Adipocyte (in vitro differentiated cells): ENCODE results near the gene ITPKA.

Source experiments
- DNase-seq: peaks from one replicate; pipeline ENCODE4 v3.0.0-alpha.2; 2015; ENCODE audit warnings: low read depth
- H3K27me3 ChIP-seq: replicated peaks from 2 replicates; pipeline ENCODE4 v1.7.0; 2013; ENCODE audit warnings: mild to moderate bottlenecking, low read length, moderate library complexity; ENCODE audit not compliant: control insufficient read depth, insufficient read depth
- H3K36me3 ChIP-seq: 2 replicates; pipeline ENCODE4 v1.7.0; 2013; ENCODE audit warnings: low read length, mild to moderate bottlenecking, moderate library complexity; ENCODE audit not compliant: control insufficient read depth, insufficient read depth, severe bottlenecking
- H3K4me1 ChIP-seq: 2 replicates; pipeline ENCODE4 v1.7.0; 2013; ENCODE audit warnings: mild to moderate bottlenecking, low read length, moderate library complexity; ENCODE audit not compliant: control insufficient read depth, insufficient read depth
- H3K4me3 ChIP-seq: 2 replicates; pipeline ENCODE4 v1.7.0; 2013; ENCODE audit warnings: mild to moderate bottlenecking, low read length, moderate library complexity
- H3K9ac ChIP-seq: 2 replicates; pipeline ENCODE4 v1.7.0; 2013; ENCODE audit warnings: mild to moderate bottlenecking, low read length, moderate library complexity
- H3K9me3 ChIP-seq: 2 replicates; pipeline ENCODE4 v1.7.0; 2013; ENCODE audit warnings: mild to moderate bottlenecking, low read length, moderate library complexity; ENCODE audit not compliant: control insufficient read depth

Gene ITPKA

DNA sequence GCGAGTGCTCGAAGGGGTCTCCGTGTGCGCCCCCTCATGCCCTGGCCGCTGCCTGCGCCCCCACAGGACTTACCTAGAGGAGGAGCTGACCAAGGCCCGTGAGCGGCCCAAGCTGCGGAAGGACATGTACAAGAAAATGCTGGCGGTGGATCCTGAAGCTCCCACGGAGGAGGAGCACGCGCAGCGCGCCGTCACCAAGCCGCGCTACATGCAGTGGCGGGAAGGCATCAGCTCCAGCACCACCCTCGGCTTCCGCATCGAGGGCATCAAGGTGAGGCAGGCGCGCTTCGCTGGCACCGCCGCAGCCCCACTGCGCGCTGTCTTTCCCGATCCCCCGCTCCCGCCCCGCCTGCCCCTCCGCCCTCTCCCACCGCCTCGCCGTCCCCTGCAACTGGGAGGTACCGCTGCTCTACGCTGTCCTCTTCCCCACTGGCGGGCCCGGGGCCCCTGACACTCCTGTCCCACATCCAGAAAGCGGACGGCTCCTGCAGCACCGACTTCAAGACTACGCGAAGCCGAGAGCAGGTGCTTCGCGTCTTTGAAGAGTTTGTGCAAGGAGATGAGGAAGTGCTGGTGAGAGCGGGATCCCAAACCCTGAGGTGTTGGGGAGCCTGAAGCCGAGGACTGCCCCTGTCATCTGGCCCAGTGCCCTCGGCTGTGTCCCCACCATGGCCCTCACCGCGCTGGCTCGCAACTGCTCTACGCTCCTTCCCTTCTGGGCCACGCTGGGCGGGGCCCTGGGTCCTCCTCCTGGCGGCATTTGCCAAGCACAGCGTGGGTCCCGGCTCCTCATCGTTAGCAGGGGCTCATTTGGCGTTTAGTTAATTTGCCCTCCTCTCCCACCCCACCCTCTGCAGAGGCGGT is 8.5 kb downstream of the ITPKA start:
- peak; percentile 27 for DNase-seq
- no peak overlapping the region for H3K4me3 ChIP-seq

DNA sequence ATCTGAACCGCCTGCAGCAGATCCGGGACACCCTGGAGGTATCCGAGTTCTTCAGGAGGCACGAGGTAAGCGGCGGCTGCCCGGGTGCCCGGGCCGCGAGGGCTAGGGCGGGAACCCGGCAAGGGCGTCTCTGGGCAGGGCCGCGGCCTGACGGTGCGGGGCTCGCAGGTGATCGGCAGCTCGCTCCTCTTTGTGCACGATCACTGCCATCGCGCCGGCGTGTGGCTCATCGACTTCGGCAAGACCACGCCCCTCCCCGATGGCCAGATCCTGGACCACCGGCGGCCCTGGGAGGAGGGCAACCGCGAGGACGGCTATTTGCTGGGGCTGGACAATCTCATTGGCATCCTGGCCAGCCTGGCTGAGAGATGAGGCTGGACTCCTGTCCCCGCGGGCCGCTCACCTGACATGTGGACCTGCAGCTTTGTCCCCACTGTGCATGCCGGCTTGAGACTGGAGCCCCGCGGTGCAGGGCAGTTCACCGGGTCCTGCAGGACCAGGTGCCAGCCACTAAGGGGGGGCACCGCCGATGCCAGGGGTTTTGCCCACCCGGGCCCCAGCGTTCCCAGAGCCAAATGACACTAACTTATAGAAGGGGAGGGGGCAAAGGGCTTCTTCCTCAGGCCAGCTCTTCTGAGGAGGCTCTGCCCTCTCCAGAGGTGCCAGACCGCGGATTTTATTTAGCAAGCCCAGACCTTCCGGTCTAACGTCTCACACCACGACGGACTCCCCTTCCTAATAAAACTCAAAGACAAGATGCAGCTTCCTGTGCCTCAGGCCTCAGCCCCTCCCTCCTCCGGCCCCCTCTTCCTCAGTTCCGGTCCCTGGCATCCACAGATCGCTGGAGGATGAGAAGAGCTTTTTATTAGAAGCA is 9.4 kb downstream of the ITPKA start:
- Histone ChIP-seq H3K9ac (no peak overlapping the region), H3K4me1 (peaks cover 9% of the 10 kb centered on the region), H3K27me3 (peaks cover 51% of the 10 kb centered on the region), H3K4me3 (no peak overlapping the region), H3K36me3 (no peaks in the 10 kb centered on the region), H3K9me3 (no peaks in the 10 kb centered on the region)
- DNase-seq: no peak

More for the DNA sequence above, 8.5 kb downstream of the ITPKA start:
- Histone ChIP-seq H3K27me3 (peaks cover 52% of the 10 kb centered on the region), H3K36me3 (no peaks in the 10 kb centered on the region), H3K4me1 (peaks cover 9% of the 10 kb centered on the region), H3K9ac (no peak overlapping the region), H3K9me3 (no peaks in the 10 kb centered on the region)

DNA sequence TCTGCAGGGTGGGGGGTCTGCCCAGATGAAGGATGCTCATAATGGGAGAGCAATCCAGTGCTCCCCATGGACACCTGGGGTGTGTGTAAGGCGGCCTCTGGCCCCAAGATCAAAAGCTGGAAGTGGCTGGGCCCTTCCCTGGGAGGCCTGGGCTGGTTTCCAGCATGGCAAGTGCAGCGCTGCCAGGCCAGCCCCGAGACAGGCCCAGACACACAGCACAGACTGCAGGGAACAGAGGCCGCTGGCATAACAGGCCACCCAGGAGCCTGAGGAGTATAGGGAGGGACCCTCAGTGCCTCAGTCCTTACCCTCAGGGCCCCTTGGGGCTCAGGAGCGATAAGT is 10.0 kb downstream of the ITPKA start:
- Histone ChIP-seq H3K4me3 (no peak overlapping the region), H3K9me3 (no peaks in the 10 kb centered on the region), H3K27me3 (peaks cover 51% of the 10 kb centered on the region), H3K4me1 (peaks cover 9% of the 10 kb centered on the region), H3K36me3 (no peaks in the 10 kb centered on the region), H3K9ac (no peak overlapping the region)
- DNase-seq: no peak

DNA sequence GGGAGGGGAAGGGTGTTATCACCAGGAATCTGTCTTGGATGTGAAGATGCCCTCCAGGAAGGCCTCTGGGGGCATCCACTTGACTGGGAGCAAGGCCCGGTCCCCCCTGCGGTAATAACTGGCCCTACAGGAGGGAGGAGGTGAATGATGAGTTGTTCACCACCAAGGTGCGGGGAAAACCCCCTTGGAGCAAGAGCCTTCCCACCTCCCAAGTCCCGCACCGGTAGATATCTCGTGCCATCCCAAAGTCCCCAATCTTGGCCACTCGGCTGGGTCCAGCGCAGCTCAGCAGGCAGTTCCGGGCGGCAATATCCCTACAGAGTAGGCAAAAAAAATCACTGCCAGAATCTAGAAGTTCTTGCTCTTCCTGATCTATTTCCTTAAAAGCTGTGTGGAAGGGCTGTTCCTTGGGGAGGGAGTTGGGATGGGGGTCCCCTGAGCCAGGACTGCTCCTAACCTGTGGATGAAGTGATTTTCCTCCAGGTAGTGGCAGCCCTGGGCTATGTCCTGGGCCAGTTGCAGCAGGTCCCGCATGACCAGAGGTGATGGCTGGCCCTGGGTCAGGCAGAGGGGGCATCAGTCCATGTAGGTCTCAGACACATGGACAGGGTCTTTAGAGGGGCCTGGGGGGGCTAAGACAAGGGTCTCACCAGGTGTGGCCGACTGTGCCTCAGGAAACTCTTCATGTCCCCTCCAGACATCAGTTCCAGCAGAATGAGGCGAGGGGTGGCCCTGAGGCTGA is 11.2 kb downstream of the ITPKA start:
- Histone ChIP-seq H3K9ac (no peak overlapping the region), H3K4me1 (peaks cover 9% of the 10 kb centered on the region), H3K4me3 (no peak overlapping the region), H3K9me3 (no peaks in the 10 kb centered on the region), H3K36me3 (no peaks in the 10 kb centered on the region), H3K27me3 (peaks cover 45% of the 10 kb centered on the region)
- no peak for DNase-seq

DNA sequence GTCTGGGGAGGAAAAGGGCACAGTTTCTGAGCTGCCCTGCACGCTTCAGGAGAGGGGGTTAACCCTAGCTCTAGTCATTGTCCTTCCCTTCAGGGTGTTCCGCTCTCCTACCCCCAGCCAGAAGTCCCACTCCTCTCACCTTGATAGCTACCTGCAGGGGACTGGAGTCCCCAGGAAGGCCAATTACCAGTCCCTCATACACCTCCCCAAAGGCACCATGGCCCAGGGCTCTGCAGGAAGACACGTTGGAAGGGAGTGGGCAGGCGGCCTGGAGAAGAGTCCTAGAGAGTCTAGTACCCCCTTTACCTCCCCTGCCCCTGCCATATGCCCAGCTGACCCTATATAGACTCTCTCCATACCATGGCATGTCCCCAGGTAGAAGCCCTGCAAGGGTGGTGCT is 12.1 kb downstream of the ITPKA start:
- H3K36me3 ChIP-seq: no peaks in the 10 kb centered on the region
- H3K4me3 ChIP-seq: no peak overlapping the region
- peaks cover 9% of the 10 kb centered on the region for H3K4me1 ChIP-seq
- H3K27me3 ChIP-seq: peaks cover 41% of the 10 kb centered on the region
- no peak overlapping the region for H3K9ac ChIP-seq
- H3K9me3 ChIP-seq: no peaks in the 10 kb centered on the region
- no peak for DNase-seq

DNA sequence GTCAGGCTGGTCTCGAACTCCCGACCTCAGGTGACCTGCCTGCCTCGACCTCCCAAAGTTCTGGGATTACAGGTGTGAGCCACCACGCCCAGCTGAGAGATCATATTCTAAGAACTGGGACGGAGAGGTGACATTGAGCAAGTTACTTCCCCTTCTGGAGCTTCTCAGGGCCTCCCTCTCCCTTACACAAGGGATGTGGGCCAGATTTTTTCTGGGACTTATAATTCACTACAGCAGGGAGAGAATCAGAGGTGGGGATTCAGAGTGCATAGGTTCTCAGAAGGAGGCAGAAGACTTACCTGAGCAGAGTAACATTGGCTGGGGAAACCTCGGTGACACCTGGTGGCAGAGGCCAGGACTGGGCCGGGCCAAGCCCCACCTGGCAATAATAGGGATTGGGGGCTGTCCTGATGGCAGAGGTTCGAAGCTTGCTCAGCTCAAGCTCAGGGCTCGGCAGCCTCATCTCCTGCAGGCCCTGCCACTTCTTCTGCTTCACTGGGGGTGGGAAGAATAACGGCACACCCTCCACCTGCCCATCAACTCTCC is 13.2 kb downstream of the ITPKA start:
- Histone ChIP-seq H3K36me3 (no peaks in the 10 kb centered on the region), H3K27me3 (peaks cover 37% of the 10 kb centered on the region), H3K9me3 (no peaks in the 10 kb centered on the region), H3K4me1 (peaks cover 6% of the 10 kb centered on the region), H3K9ac (no peak overlapping the region), H3K4me3 (no peak overlapping the region)
- DNase-seq: no peak

DNA sequence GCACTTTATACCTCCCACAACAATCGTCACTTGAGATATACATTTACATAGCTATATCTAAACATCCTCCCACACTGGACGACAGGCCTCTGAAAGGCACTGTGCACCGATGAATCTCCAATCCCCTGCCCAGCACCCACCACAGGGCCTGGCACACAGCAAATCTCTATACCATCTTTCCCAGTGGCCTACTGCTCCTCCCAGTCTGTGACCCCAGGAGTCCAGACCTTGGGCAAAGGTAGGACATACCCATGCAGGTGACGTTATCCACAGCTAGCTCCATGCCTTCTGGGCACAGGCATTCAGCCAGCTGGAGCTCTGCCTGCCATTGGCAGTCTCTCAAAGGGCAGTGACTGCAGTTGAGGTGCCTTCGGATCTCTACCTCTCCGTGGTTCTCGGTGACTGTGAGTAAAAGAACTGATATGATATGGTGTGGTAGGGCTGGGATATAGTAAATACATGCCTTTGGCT is 14.2 kb downstream of the ITPKA start:
- peaks cover 4% of the 10 kb centered on the region for H3K4me1 ChIP-seq
- no peak overlapping the region for H3K4me3 ChIP-seq
- no peak for DNase-seq
- H3K9ac ChIP-seq: no peak overlapping the region
- H3K9me3 ChIP-seq: no peaks in the 10 kb centered on the region
- peaks cover 40% of the 10 kb centered on the region for H3K27me3 ChIP-seq
- no peaks in the 10 kb centered on the region for H3K36me3 ChIP-seq

DNA sequence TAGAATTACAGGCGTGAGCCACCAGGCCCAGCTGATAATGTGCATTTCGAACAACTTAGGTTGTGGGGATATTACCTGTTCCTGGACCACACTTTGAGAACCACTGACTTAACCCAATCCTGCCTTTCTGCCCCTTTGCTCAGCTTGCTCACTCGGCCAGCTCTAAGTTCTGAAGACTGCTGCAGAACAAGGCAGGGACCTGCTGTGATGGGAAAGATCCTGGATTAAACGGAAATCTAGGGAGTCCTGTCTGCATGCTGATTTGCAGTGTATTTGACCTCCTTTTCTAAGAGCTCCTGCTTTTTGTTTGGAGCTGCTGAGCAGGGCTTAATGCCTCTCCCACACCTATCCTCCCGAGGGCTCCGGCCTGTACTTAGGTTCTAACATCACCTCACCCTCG is 17.1 kb downstream of the ITPKA start:
- Histone ChIP-seq H3K27me3 (peaks cover 29% of the 10 kb centered on the region), H3K4me1 (peaks cover 11% of the 10 kb centered on the region), H3K4me3 (no peak overlapping the region), H3K9ac (no peak overlapping the region), H3K9me3 (no peaks in the 10 kb centered on the region), H3K36me3 (no peaks in the 10 kb centered on the region)
- no peak for DNase-seq

DNA sequence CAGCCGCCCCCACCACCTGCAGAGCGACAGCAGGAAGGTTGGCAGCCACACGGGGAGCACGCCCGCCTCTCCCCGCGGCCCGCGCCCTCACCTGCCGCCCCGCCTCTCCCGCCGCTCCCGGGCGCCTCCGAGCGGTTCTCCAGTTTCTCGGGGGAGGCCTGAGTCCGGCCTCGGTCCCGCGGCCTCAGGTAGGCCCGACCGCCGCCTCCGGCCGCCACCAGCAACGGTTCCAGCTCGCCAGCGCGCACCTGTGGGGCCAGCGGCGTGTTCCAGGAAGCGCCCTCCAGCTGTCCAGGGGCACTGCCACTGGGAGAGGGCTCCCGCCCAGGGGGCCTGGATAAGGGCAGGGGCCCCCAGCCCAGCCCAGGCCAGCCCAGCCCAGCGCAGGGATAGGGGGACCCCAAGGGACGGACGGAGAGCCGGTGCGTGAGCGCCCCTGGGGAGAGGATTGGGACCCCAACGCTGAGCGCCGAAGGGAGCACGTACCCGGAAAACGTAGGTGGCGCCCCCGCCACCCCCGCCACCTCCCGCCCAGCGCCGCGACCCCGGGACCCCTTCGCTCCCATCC is 17.7 kb downstream of the ITPKA start:
- H3K4me3 ChIP-seq: no peak overlapping the region
- H3K27me3 ChIP-seq: peaks cover 26% of the 10 kb centered on the region
- H3K36me3 ChIP-seq: no peaks in the 10 kb centered on the region
- H3K9ac ChIP-seq: no peak overlapping the region
- no peak for DNase-seq
- H3K4me1 ChIP-seq: peaks cover 11% of the 10 kb centered on the region
- H3K9me3 ChIP-seq: no peaks in the 10 kb centered on the region

DNA sequence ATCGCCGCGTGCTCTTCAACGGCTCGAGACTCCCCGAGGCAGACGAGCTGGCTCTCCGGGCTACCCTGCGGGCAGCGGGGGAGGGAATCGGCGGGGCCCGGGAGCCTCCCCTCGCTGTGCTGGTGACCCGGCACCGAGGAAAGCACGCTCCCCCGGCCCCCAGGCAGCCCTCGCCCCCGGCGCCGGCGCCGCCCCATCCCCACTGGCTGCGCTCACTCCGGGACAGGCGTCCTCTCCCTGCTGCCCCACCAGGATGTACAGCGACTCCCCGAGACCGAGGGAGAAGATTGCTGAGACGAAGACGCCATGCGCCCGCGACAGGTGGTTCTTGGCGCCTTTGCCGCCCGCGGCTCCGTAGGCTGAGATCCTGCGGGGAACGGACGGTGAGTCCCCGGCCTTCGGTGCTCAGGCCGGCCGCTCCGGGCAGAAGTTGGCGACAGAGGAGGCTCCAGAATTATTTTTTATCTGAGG is 18.3 kb downstream of the ITPKA start:
- peaks cover 11% of the 10 kb centered on the region for H3K4me1 ChIP-seq
- H3K27me3 ChIP-seq: peaks cover 26% of the 10 kb centered on the region
- no peak overlapping the region for H3K9ac ChIP-seq
- H3K36me3 ChIP-seq: no peaks in the 10 kb centered on the region
- DNase-seq: no peak
- no peaks in the 10 kb centered on the region for H3K9me3 ChIP-seq
- H3K4me3 ChIP-seq: no peak overlapping the region
